RWPE2 (cell line): ENCODE results near the gene SCUBE1.
A peak's percentile ranks its signal among the peaks of the same experiment; 100 is the strongest.

Experiments used
- ATAC-seq: fragments of 200-7000 bp; cut with Tn5 transposase; 3 replicates; pipeline ENCODE4 v1.9.1; 2021; ENCODE audit warnings: low read depth
- DNase-seq: peaks from one replicate; pipeline ENCODE4 v3.0.0-alpha.2; 2020; ENCODE audit warnings: low spot score
- H3K27ac ChIP-seq: fragments of 450-650 bp; 2 replicates; pipeline ENCODE4 v1.5.1; 2017; ENCODE audit warnings: mild to moderate bottlenecking; ENCODE audit not compliant: poor library complexity, severe bottlenecking
- H3K27me3 ChIP-seq: fragments of 250-450 bp; sonication (Bioruptor Pico); 2 replicates; pipeline ENCODE4 v1.5.1; 2021; ENCODE audit warnings: mild to moderate bottlenecking, moderate library complexity; ENCODE audit not compliant: insufficient read depth, poor library complexity, severe bottlenecking
- H3K36me3 ChIP-seq: fragments of 250-450 bp; sonication (Bioruptor Pico); 2 replicates; pipeline ENCODE4 v1.5.1; 2020; ENCODE audit warnings: low read depth, mild to moderate bottlenecking, moderate library complexity
- H3K4me1 ChIP-seq: fragments of 250-450 bp; sonication (Bioruptor Pico); 2 replicates; pipeline ENCODE4 v1.5.1; 2021; ENCODE audit warnings: mild to moderate bottlenecking, moderate library complexity; ENCODE audit not compliant: insufficient read depth, poor library complexity, severe bottlenecking
- H3K4me3 ChIP-seq: fragments of 250-450 bp; sonication (Bioruptor Pico); 2 replicates; pipeline ENCODE4 v1.5.1; 2021; ENCODE audit warnings: mild to moderate bottlenecking, moderate library complexity; ENCODE audit not compliant: severe bottlenecking
- H3K9me3 ChIP-seq: fragments of 250-450 bp; sonication (Bioruptor Pico); 2 replicates; pipeline ENCODE4 v1.5.1; 2021; ENCODE audit warnings: mild to moderate bottlenecking, moderate library complexity; ENCODE audit not compliant: severe bottlenecking
- TF ChIP-seq, protein P1 (sequence below): fragments of 450-650 bp; IDR thresholded peaks from one replicate; pipeline ENCODE4 v1.5.1; 2017; ENCODE audit warnings: mild to moderate bottlenecking, moderate library complexity; ENCODE audit not compliant: poor library complexity, severe bottlenecking

The SCUBE1 gene

DNA sequence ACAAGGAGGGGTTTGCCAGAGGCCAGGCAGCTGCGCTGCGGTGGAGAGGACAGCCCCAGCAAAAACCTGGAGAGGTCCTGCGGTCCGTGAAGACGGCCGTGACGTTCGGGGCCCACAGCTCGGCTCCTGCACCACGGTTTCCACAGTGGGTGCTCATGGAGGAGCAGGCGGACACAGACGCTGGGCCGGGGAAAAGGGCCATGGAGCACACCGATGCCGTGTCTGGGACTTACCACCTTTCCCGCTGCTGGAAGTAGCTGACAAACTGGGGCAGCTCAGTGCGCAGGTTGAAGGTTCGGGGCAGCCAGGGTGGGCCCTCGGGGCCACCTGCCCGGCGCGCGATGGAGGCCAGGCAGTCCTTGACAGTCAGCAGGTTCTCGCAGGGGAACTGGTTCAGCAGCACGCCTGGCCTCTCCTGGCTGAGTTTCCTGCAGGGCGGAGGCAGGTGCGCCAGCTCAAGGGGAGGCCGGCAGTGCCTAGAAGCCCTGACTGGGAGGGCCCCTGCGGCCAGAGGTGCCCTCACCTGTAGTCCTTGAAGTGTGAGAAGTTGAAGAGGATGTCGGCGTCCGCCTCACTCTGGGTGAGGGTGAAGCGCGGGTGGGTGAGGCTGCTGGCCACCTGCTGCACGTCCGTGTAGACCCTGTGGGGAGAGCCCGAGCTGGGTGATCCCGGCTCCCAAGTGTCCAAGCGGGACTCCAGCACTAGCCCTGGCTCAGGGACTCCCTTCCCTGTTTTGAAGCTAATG is 169.0 kb downstream of the SCUBE1 start:
- Histone ChIP-seq H3K36me3 (peaks cover 70% of the 10 kb centered on the region), H3K27ac (no peak overlapping the region), H3K4me3 (no peak overlapping the region), H3K4me1 (no peaks in the 10 kb centered on the region), H3K9me3 (no peaks in the 10 kb centered on the region), H3K27me3 (no peaks in the 10 kb centered on the region)
- TF ChIP-seq, protein P1, sequence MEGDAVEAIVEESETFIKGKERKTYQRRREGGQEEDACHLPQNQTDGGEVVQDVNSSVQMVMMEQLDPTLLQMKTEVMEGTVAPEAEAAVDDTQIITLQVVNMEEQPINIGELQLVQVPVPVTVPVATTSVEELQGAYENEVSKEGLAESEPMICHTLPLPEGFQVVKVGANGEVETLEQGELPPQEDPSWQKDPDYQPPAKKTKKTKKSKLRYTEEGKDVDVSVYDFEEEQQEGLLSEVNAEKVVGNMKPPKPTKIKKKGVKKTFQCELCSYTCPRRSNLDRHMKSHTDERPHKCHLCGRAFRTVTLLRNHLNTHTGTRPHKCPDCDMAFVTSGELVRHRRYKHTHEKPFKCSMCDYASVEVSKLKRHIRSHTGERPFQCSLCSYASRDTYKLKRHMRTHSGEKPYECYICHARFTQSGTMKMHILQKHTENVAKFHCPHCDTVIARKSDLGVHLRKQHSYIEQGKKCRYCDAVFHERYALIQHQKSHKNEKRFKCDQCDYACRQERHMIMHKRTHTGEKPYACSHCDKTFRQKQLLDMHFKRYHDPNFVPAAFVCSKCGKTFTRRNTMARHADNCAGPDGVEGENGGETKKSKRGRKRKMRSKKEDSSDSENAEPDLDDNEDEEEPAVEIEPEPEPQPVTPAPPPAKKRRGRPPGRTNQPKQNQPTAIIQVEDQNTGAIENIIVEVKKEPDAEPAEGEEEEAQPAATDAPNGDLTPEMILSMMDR: no peak
- peak; percentile 51 for DNase-seq
- ATAC-seq: no peak

DNA sequence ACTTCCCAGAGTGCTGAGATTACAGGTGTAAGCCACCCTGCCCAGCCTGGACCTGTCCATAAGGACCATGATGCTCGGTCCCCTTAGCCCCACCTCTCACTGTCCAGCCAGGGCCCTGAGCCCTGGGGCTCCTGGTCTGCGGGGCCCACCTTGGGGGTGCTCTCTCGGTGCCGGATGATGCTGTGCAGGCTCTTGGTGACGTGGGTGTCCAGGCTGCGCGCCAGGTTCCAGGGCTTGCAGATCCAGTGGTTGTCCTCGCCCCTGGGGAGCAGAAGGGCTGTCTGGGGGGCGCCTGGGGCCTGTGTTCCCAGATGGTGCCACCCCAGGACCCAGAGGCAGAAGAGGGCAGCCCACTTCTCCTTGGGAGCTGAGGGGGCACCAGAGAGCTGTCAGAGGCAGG is 169.6 kb downstream of the SCUBE1 start:
- DNase-seq (peak; percentile 58), ATAC-seq (no peak)
- Histone ChIP-seq H3K4me1 (no peaks in the 10 kb centered on the region), H3K36me3 (peaks cover 68% of the 10 kb centered on the region), H3K27ac (no peak overlapping the region), H3K27me3 (no peaks in the 10 kb centered on the region), H3K4me3 (no peak overlapping the region), H3K9me3 (no peaks in the 10 kb centered on the region)
- TF ChIP-seq, protein P1: no peak

DNA sequence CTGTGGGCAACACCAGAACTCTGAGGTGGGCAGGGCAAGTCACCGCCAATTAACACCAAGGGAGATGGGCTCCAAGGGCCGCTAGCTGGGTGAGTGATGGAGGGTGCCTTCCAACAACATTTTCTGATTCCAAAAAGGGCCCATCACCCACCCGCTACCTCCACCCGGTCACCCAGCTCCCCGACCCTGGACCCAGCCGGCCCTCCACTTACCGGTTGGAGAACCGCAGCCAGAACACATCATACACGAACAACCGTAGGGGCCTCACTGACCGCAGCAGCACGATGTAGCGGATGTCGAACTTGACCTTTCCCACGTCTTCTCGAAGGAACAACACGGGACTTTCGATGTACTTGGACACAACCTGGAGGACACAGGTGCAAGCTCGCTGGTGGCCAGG is 171.0 kb downstream of the SCUBE1 start:
- Histone ChIP-seq H3K4me1 (no peaks in the 10 kb centered on the region), H3K27ac (no peak overlapping the region), H3K27me3 (no peaks in the 10 kb centered on the region), H3K4me3 (no peak overlapping the region), H3K9me3 (no peaks in the 10 kb centered on the region), H3K36me3 (peaks cover 65% of the 10 kb centered on the region)
- no peak for DNase-seq
- ATAC-seq: no peak
- TF ChIP-seq, protein P1: no peak

DNA sequence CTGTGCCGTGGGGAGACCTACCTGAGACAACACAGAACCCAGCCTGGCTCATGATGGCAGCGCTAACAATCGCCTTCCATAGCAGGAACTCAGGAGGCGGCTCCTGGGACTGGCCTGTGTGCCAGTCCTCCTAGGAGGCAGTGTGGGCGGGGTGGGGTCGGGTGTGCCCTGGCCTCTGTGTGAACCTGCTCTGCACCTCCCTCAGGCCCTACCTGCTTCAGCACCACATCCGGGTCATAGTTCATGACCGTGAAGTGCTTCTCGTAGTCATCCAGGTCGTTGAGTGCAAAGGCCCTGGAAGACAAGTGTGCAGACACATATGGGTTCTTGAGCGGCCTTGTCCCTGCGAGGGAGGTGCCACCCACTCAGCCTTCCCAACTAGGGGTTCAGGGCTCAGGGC is 171.6 kb downstream of the SCUBE1 start:
- H3K4me1 ChIP-seq: no peaks in the 10 kb centered on the region
- ATAC-seq (no peak), DNase-seq (peak; percentile 42)
- H3K27me3 ChIP-seq: no peaks in the 10 kb centered on the region
- H3K9me3 ChIP-seq: no peaks in the 10 kb centered on the region
- peaks cover 65% of the 10 kb centered on the region for H3K36me3 ChIP-seq
- TF ChIP-seq, protein P1: no peak
- H3K4me3 ChIP-seq: no peak overlapping the region
- no peak overlapping the region for H3K27ac ChIP-seq

DNA sequence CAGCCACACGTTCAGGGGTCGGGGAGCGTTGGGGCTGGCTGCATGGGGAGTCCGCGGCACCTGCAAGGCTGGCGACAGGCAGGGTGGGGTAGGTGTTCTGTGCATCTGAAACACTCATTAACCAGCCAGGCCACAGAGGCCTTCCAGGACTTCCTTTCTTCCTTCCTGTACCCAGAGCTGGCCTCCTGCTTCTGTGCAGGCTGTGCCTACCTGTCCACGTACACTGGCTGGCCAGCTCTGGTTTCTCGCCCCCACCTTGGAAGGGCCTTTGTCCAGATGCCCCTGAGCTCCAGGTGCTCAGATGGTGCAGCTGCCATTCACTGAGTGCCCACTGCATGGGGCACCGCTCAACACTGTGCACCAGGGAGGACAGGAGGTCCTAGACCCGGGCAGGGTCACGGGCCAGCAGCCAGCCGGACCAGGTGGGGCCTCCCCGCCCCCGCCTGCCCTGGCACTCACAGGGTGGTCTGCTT is 172.1 kb downstream of the SCUBE1 start:
- Histone ChIP-seq H3K36me3 (peaks cover 62% of the 10 kb centered on the region), H3K4me1 (no peaks in the 10 kb centered on the region), H3K27me3 (no peaks in the 10 kb centered on the region), H3K9me3 (no peaks in the 10 kb centered on the region), H3K27ac (no peak overlapping the region), H3K4me3 (no peak overlapping the region)
- TF ChIP-seq, protein P1: no peak
- DNase-seq (peak; percentile 40), ATAC-seq (no peak)
